Dedifferentiated amniotic fluid mesenchymal stem cell (primary cell): Measurements from ENCODE around the gene LONRF3.

Experiments used
- DNase-seq: peaks from one replicate; pipeline ENCODE4 v3.0.0-alpha.2; 2016; ENCODE audit errors: extremely low spot score

The LONRF3 gene

GRCh38 chrX:119036107-119037029, 62.0 kb downstream of the LONRF3 start:
- DNase-seq = no peak

DNA sequence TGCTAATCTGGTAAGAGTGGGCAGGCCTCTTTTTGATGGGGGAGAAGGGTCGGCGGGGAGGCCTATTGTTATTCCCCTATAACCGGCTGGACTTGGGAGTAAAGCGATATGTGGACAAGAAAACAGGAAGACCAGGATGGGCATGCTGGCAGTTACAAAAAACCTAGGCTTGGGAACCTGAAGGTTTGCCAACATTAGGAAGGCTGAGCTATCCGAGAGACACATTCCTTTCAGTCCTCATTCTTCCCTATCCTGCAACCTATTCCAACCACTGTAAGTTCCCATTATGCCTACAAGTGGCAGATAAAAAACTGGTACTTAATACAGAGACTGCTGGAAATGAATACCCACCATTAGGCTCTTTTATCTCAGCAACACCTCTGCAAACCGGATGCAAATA, 66.0 kb downstream of the LONRF3 start:
- DNase-seq = no peak

DNA sequence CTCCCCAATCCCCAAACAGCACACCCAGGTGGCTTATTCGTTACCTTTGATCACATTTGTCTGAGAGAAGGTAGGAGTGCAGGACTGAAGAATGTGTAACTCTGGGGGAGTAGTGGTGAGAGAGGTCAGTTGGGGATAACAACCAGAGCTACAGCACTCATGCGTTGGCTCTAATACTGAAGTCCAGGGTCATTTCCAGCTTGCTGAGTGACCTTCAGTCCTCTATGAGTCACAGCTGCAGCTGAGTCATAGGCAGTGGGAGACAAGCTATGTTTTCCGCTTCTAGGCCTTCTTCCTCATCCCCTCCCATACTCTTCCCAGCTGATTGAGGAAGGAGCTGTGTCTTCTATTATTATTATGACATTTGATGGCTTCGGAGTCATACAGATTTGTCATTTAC, 66.8 kb downstream of the LONRF3 start:
- DNase-seq = peak; percentile 26

DNA sequence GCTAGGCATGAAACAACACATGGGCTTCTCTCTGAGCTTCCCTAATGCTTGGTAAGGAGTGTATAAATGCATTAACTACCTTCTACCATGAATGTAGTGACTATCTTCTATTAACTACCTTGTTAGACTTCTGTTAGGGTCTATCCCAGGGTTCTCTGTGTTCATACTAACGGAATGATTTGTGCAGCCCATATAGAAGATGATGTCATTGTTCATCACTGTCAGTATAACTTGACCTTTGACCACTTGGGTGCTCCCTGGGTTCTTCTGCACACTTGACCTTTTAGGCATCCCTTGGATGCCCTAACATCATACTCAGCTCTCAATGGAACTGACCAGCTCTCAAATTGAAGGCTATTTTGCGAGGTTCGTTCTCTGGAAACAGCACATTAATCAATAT, 67.6 kb downstream of the LONRF3 start:
- DNase-seq = no peak

- DNase-seq = no peak
Observed at GRCh38 chrX:119042996-119043395, 68.6 kb downstream of the LONRF3 start.

DNA sequence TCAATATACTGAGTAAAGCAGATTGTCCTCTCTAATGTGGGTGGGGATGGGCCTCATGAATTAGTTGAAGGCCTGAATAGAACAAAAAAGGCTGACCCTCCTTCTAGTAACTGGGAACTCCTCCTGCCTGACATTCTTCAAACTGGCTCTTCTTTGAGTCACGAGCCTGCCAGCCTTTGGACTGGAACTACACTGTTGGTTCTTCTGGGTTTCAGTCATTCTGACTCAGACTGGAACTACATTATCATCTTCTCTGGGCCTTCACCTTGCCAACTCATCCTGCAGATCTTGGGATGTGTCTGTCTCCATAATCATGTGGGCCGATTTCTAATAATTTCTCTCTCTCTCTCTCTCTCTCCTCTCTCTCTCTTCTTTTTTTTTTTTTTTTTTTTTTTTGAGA, 71.5 kb downstream of the LONRF3 start:
- no peak for DNase-seq

DNA sequence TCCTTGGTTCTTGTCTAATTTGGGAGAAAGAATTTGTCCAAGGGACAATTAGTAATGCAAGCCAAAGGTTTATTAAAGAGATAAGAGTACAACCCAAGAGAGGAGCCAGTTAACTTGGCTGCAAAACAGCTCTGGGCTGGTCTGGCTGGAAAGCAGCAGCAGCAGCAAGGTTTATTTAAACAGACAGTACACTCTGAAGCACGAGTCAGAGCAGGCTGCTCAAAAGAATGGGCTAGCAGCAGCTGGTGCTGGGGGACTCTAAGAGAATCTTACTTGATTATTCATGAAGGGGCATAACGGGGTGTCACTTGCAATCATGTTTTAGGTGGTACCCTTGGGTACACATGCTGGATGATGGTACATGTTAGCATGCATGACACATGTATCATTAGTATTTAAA, 81.3 kb downstream of the LONRF3 start:
- no peak for DNase-seq

- DNase-seq = no peak
Observed at GRCh38 chrX:119062750-119063374, 88.4 kb downstream of the LONRF3 start.

GRCh38 chrX:119063428-119063827, 89.0 kb downstream of the LONRF3 start:
- DNase-seq = no peak

GRCh38 chrX:119067023-119067739, 92.8 kb downstream of the LONRF3 start:
- DNase-seq = peak; percentile 52
